ENCODE data around the gene RGR.

Gene RGR

GRCh38 chr10:84241185-84241790 lies 3.6 kb upstream of the RGR start, which contains the start of gene LRIT1:
Gene LRIT1, minus strand, starts transcription at chr10:84241546. Its CDS starts 107 bp downstream, at chr10:84241439.
- TF ChIP-seq CTCF (conservative IDR thresholded peaks at IDR 0.05), result no peak
- no peak for TF ChIP-seq ZFX (IDR thresholded peaks at IDR 0.05)
- H3K27ac ChIP-seq, result no peak within 1 kb of the TSS

- TF ChIP-seq CTCF (conservative IDR thresholded peaks at IDR 0.05) (no peak), ZFX (IDR thresholded peaks at IDR 0.05) (no peak)
Observed at GRCh38 chr10:84243759-84244158, 1.1 kb upstream of the RGR start.

GRCh38 chr10:84247496-84247895 lies 2.6 kb downstream of the RGR start:
- H3K27ac ChIP-seq, result no peak overlapping the region
- TF ChIP-seq ZFX (IDR thresholded peaks at IDR 0.05) (no peak), CTCF (conservative IDR thresholded peaks at IDR 0.05) (no peak)

More at GRCh38 chr10:84243759-84244158, 1.1 kb upstream of the RGR start:
- no peak overlapping the region for H3K27ac ChIP-seq

- TF ChIP-seq CTCF (conservative IDR thresholded peaks at IDR 0.05) (no peak), ZFX (IDR thresholded peaks at IDR 0.05) (no peak)
- H3K27ac ChIP-seq, result no peak overlapping the region
Observed at GRCh38 chr10:84248794-84249193, 3.9 kb downstream of the RGR start.

- H3K27ac ChIP-seq, result no peak overlapping the region
- TF ChIP-seq CTCF (conservative IDR thresholded peaks at IDR 0.05), result no peak
- TF ChIP-seq ZFX (IDR thresholded peaks at IDR 0.05), result no peak
Observed at GRCh38 chr10:84254552-84255478, 10.0 kb downstream of the RGR start.

- TF ChIP-seq CTCF (conservative IDR thresholded peaks at IDR 0.05) (peak; percentile 67), ZFX (IDR thresholded peaks at IDR 0.05) (no peak)
- H3K27ac ChIP-seq, result no peak overlapping the region
Observed at GRCh38 chr10:84256510-84257342, 11.9 kb downstream of the RGR start.
